Uterus (tissue), 4 donors: Measurements from ENCODE around the gene CCL2. TPM values are rescaled to one million over a fixed set of nuclear protein-coding genes. Genes with fewer than 3 reads are reported as not detected.

ENCODE experiments used
- DNase-seq, 2 donors: peaks; one replicate each; pipeline ENCODE4 v3.0.0-alpha.2; 2019 to 2020
- H3K27ac ChIP-seq, 2 donors: fragments of 200-600 bp; sonication (generic); 1 replicate in 1 of 2; 2 replicates in 1 of 2; pipeline ENCODE4 v1.5.1; 2016 to 2018
- H3K27me3 ChIP-seq, 2 donors: fragments of 200-600 bp; sonication (generic); one replicate each; pipeline ENCODE4 v1.5.1; 2018 to 2019; ENCODE audit warnings: control low read depth in 1 of 2
- H3K36me3 ChIP-seq, 2 donors: fragments of 200-600 bp; sonication (generic); one replicate each; pipeline ENCODE4 v1.5.1; 2019; ENCODE audit warnings: control low read depth in 1 of 2
- H3K4me1 ChIP-seq, 2 donors: fragments of 200-600 bp; sonication (generic); one replicate each; pipeline ENCODE4 v1.5.1; 2018 to 2019; ENCODE audit warnings: control low read depth in 1 of 2
- H3K4me3 ChIP-seq, 2 donors: fragments of 200-600 bp; sonication (generic); 1 replicate in 1 of 2; 2 replicates in 1 of 2; pipeline ENCODE4 v1.5.1; 2018 to 2019; ENCODE audit warnings: mild to moderate bottlenecking in 1 of 2
- H3K9me3 ChIP-seq, 2 donors: fragments of 200-600 bp; sonication (generic); one replicate each; pipeline ENCODE4 v1.5.1; 2019; ENCODE audit warnings: control low read depth in 1 of 2
- CTCF ChIP-seq, 4 experiments: fragments of 200-600 bp in 2 of 4; fragments of 450-650 bp in 2 of 4; sonication (generic) in 2 of 4; IDR thresholded peaks; one replicate each; pipeline ENCODE4 v1.5.1; 2016 to 2019; ENCODE audit warnings: antibody characterized with exemption in 4 of 4, mild to moderate bottlenecking in 2 of 4, moderate library complexity in 1 of 4
- POLR2A ChIP-seq, 2 donors: fragments of 450-650 bp; IDR thresholded peaks; one replicate each; pipeline ENCODE4 v1.6.1; 2016; ENCODE audit warnings: antibody characterized with exemption in 2 of 2, mild to moderate bottlenecking in 1 of 2, moderate library complexity in 1 of 2
- intact Hi-C: fragments of 100-400 bp; cut with DNase I; formaldehyde crosslinking; loops from one replicate; pipeline ENCODE4 v1.15.1; 2023; ENCODE audit warnings: low total_unique reads
- total RNA-seq, 4 donors: library from RNA; depleted of rRNA in 3 of 4; stranded (reverse); fragments of >200 nt in 3 of 4; gene quantifications; one replicate each; pipeline versions ENCODE4 v1.1.0 to v1.2.4, GENCODE V29; 2014 to 2023
- donor health status: DM: yes; HTN: yes; CAD: no.

The CCL2 gene
- total RNA-seq, 4 donors from 2014 or later, result 0.77 to 30.3 (median 8.9) TPM

GRCh38 chr17:34236281-34236892, 18.7 kb upstream of the CCL2 start:
- Histone ChIP-seq H3K27ac (peak overlapping the region; percentile 71 to 78), H3K4me1 (peaks cover 7 to 9% of the 10 kb centered on the region in 2 donors), H3K36me3 (no peaks in the 10 kb centered on the region), H3K4me3 (no peak overlapping the region), H3K9me3 (no peaks in the 10 kb centered on the region), H3K27me3 (no peaks in the 10 kb centered on the region)
- TF ChIP-seq POLR2A (IDR thresholded peaks at IDR 0.05) (no peak), CTCF (IDR thresholded peaks at IDR 0.05) (no peak)
- intact Hi-C loops, result no loop called here
- DNase-seq, result no peak

- Histone ChIP-seq H3K4me1 (peaks cover 7 to 9% of the 10 kb centered on the region in 2 donors), H3K27ac (no peak overlapping the region), H3K36me3 (no peaks in the 10 kb centered on the region), H3K4me3 (no peak overlapping the region), H3K27me3 (no peaks in the 10 kb centered on the region), H3K9me3 (no peaks in the 10 kb centered on the region)
- DNase-seq, result no peak
- TF ChIP-seq POLR2A (IDR thresholded peaks at IDR 0.05) (no peak), CTCF (IDR thresholded peaks at IDR 0.05) (no peak)
- intact Hi-C loops, result no loop called here
Measured at GRCh38 chr17:34237458-34237857, 17.6 kb upstream of the CCL2 start.

- no peak for TF ChIP-seq POLR2A (IDR thresholded peaks at IDR 0.05)
- no peak for TF ChIP-seq CTCF (IDR thresholded peaks at IDR 0.05)
- Histone ChIP-seq H3K27ac (no peak overlapping the region), H3K4me1 (peaks cover 0 to 4% of the 10 kb centered on the region in 2 donors)
Measured at GRCh38 chr17:34241062-34241461, 14.0 kb upstream of the CCL2 start.

GRCh38 chr17:34242587-34243363, 12.3 kb upstream of the CCL2 start:
- Histone ChIP-seq H3K27ac (no peak overlapping the region), H3K4me3 (no peak overlapping the region), H3K9me3 (no peaks in the 10 kb centered on the region), H3K27me3 (no peaks in the 10 kb centered on the region), H3K4me1 (peaks cover 0 to 4% of the 10 kb centered on the region in 2 donors), H3K36me3 (no peaks in the 10 kb centered on the region)
- TF ChIP-seq CTCF (IDR thresholded peaks at IDR 0.05), result no peak
- no peak for DNase-seq
- intact Hi-C loops, result no loop called here

More at GRCh38 chr17:34241062-34241461, 14.0 kb upstream of the CCL2 start:
- Histone ChIP-seq H3K36me3 (no peaks in the 10 kb centered on the region), H3K9me3 (no peaks in the 10 kb centered on the region), H3K27me3 (no peaks in the 10 kb centered on the region), H3K4me3 (no peak overlapping the region)
- intact Hi-C loops, result no loop called here
- peak in 1 of 2 donors; percentile 69 for DNase-seq
